HG03045 (cell line): ENCODE results near the gene CCDC47.

Source experiments
- ATAC-seq: cut with Tn5 transposase; IDR thresholded peaks from one replicate; pipeline ENCODE4 v1.9.1; 2021; ENCODE audit warnings: mild to moderate bottlenecking, moderate library complexity; ENCODE audit not compliant: unreplicated experiment

The CCDC47 gene

DNA sequence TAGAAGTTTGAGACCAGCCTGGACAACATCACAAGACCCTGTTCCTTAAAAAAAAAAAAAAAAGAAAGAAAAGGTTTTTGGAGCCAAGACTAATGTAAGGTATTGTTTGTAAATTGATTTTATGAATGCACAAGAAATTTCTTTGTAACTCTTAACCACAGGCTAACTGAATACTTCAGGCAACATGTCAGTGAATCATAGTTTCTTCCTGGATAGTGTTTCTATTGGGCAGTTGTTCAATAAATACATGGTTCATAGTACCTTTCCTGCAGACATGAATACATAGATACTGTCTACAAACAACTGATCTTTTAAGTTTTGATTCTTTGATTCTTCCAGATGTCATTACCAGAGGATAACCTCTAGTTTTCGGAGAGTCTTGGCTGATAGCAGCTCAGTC lies 12.2 kb upstream of the CCDC47 start:
- ATAC-seq: no peak

DNA sequence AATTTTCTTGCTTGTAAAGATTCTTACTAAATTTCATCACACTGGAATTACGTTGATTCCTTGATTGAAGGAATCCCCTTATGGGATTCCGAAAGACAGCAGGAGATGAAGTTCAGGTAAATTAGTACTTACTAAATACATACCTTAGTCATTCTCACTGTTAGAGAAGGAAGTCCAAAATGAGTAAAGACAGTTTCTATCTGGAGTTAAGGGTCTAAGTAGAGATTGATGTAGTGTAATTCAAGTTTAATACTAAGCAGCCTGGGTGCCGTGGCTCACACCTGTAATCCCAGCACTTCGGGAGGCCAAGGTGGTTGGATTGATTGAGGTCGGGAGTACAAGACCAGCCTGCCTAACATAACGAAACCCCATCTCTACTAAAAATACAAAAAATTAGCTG lies 10.1 kb upstream of the CCDC47 start:
- no peak for ATAC-seq

DNA sequence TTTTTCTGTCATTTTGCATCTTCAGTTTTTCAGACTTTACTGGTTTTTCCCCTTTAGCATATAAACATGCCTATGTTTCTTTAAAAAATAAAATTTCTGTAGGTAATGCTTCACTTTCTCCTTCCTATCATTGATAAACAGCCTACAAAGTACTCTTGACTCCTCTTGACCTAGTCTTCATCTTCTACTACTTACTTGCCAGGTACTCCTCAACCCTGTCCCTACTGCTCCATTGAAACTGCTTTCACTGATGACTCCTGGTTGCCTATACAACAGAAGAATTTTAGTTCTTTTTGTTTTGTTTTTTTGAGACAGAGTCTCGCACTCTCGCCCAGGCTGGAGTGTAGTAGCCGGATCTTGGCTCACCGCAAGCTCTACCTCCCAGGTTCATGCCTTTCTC lies 7.5 kb upstream of the CCDC47 start:
- no peak for ATAC-seq

DNA sequence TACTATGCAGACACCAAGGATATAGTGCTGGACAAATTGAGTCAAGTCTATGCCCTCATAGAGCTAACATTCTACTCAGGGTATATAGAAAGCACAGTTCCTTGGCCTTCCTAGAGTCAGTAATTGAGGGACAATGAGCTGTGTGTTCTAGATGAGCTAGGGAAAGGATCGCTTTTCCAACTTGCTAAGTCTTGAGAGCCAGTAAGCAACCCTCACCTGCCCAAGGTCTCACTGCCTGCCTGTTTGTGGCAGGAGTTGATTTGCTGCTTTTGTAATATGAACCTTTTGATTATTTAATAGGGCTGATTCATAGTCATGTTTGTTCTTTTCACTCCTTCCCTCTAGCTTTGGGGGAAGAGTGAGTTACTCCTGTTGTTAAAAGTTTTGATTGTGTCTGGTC lies 7.1 kb upstream of the CCDC47 start:
- ATAC-seq: no peak

DNA sequence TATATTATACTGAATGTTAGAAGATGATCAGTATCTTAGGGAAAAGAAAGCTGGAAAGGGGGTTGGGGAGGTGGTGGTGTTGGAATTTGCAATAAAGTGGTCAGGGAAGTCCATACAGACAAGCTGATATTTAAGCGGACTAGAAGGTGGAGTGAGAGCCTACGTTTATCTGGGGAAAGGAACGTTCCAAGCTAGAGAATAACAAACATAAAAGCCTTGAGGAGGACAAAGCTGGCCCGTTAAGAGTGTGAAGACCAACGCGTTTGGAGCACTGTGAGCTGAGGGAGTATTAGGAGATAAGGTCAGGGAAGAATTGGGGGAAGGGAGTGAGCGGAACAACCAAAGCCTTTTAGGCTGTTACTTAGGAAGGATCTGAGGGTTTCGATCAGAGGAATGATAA lies 2.0 kb upstream of the CCDC47 start:
- no peak for ATAC-seq

DNA sequence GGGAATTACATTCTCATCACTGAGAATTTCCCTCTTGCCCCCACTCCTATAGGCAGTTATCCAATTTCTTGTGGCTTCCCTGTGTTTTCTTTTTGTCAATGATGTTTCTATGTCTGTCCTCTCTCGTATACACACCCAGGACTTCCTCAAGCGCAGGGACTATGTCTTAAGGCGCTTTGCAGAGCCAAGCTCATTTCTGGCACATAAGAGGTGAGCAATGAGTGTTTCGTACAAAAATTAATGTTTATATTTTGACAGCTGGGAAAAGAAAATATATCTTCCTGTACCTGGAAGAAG lies 1.5 kb upstream of the CCDC47 start:
- ATAC-seq: no peak

DNA sequence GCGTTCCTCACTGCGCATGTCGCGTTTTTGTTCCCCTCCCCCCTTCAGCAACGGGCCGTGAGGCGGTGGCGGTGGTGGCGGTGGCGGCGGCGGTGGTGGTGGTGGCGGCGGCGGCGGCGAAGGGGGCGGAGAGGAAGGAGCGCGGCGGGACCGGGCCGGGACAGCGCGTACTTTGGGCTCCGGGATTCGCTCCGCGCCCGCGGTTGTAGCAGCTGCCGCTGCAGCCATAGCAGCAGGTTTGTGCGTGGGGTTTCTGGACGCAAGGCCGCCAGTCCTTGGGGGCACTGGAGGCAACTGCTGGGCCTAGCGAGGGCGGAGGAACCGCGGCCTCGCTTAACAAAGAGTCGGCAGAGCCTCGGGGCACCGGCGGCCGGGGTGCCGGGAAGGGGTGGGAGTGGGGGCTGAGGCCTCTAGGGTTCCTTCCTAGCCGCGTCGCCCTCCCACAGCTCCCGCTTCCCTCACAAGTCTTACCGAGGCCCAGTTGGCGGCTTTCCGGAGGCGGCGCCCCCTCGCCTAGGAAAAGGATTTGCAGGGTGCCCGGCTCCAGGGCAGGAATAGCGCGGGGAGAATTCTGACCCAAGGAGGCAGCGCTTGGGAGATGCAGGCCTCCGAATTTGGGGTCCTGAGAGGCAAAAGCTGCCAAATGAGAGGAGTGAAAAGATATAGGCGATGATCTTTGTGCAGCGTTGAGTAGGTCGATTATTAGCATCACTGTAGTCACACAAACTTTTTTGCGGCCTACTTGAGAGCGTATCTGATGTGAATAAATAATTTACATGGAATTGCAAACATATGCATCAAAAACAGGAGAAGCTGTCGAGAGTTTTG lies 958 bp upstream of the CCDC47 start, which contains the start of gene DDX42:
DDX42 (plus strand) TSS at position 30 of the 828 bp plus-strand sequence. CDS start 12,880 bp downstream, outside the sequence.
- peak; percentile 5 for ATAC-seq

DNA sequence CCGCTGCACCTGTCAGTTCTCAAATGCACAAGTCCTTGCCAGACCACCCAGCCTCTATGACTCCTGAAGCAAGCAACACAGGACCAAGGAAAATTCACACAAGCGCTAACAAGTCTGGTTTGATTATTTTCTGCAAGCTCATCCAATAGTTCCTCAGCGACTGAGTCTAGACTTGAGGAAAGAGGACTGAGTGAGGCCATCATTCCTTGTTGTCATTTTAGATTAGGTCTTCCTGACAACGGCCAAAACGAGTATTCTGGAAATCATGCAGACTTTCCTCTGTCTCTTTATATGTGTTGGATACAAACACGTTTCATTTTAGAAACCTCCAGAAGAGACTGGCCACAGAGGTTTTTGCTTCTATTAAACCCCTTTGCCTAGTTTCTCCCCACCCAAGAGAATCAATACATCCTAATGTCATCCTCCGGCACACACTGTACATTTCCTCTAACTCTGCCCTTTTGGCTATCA lies 561 bp downstream of the CCDC47 start:
- no peak for ATAC-seq

DNA sequence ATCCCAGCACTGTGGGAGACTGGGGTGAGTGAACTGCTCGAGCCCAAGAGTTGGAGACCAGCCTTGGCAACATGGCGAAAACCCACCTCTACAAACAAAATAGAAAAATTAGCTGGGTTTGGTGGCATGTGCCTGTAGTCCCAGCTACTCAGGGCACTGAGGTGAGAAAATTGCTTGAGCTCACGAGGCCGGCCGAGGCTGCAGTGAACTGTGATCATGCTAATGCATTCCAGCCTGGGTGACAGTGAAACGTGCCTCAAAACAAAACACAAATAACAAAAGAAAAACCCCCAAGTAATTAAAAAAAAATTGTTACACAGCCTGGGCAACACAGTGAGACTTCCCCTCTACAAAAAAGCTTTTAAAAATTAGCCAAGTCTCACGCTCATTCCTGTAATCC lies 5.0 kb downstream of the CCDC47 start:
- ATAC-seq: no peak

DNA sequence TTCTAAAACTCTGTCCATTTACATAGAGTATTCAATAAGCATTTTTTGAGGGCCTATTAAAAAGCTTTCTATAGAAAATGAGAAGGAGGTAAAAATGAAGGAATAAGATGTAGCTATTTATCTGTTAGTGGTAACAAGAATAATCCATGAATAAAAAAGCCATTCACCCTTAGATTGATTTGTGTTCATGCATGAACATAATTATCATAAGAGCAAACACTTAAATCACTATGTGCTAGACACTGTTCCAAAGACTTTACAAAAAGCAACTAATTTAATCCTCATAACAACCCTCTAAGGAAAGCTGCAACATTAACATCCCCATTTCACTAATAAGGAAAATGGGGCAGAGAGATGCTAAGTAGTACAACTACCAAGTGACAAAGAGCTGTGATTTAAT lies 6.6 kb downstream of the CCDC47 start:
- ATAC-seq: no peak

DNA sequence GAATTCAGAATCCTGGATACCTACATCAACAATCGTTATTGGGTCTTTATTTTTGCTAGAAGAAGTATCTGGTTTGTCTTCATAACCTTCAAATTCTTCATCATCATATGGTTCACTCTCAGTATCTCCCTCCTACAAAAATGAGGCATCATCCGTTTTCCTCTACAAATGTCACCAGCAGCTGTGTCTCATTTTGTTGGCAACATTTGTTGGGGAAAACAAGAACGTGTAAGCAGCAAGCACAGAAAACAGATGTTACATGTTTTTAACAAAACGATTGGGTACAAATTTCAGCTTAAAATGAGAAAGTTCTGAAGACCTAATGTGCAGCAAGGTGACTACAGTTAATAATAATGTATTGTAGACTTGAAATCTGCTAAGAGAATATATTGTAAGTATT lies 8.7 kb downstream of the CCDC47 start:
- ATAC-seq: no peak

DNA sequence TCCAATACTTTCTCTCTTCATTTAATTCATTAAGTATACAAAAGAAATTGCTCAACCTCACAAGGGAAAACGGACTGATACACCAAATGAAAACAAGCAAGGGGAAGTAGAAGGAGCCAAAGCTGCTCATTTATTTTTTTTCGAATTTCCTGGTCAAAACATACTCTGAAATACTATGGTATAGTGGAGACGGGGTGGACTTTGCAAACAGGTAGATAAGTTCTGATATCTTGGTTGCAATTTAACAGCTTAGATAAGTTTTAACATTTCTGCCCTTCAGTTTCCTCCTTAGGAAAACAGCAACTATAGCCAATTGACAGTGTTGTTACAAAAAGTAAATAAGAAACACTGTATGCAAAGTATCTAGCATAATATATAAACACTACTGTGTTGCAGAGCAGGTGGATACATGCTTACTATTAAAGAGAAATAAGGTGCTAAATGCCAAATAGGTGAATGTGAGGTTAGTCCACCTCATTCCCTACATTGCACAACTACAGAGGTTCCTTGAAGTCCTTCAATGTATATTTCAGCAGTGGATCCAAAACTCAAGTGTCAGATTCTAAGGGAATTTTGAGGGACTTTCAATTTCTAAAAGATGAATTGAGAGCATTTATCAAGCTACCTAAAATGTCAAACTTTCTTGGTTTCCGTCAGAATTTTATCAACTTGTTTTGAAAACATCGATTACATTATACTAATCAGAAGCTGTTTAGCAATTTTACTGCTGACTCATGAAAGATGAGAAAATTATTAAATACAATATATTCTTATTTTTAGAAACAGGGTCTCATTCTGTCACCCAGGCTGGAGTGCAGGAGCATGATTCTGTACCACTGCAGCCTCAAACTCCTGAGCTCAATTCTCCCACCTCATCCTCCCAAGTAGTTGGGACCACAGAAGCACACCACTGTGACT lies 11.0 kb downstream of the CCDC47 start:
- no peak for ATAC-seq

DNA sequence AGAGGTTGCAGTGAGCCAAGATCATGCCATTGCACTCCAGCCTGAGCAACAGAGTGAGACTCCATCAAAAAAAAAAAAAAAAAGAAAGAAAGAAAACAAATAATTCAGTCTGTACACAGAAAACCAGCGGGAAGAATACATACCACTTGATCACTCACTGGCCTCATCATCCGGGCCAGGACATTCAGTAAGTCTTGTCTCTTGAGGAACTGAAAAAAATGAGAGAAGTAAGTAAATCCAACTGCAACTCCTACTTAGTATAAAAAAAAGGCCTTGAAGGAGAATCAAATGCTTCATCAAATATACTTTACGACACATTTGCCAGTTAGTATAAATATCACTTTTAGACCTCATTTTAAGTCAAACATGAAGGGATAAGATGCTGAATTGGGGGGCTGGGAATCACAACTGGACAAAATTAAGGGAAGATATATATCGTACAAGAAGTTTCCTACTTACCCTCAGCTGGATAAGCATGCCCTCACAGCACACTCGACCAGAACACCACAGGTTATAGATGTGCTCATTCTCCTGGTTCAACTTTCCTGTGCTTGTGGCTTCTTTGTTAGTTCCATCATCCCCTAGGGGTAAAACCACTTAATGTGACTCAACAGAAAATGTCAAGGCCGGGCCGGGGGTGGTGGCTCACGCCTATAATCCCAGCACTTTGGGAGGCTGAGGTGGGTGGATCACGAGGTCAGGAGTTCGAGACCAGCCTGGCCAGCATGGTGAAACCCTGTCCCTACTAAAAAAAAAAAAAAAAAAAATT lies 12.4 kb downstream of the CCDC47 start:
- no peak for ATAC-seq

DNA sequence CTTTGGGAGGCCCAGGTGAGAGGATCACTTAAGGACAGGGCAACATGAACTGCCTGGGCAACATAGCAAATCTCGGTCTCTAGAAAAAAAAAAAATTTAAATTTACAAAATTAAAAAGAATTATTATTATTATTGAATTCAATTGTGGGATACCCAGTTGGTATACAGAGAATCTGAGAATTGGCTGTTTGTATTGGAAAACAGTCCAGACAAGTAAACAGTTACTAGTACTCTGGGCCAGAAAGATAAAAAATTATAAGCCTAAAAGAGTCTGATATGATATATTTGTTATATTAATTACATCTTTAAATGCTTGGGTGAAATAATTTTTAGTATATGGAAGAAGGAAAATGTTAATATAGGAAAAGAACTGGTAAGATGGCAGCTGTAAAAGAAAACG lies 15.0 kb downstream of the CCDC47 start:
- no peak for ATAC-seq

DNA sequence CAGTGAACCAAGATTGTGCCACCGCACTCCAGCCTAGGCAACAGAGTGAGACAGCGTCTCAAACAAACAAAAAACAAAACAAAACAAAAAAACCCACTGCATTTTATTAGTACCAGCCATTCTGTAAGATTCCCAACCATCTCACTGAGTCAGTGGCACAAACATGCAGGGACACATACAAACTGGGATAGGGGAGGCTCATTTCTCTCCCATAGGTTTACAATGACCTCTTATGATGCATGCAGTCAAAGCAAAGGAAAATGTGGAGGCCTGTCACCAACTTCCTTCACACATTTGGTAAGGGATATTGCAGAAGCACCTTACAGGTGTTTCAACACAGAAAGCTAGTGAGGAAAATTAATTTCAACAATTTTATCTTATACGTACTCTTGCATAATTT lies 19.4 kb downstream of the CCDC47 start:
- no peak for ATAC-seq

DNA sequence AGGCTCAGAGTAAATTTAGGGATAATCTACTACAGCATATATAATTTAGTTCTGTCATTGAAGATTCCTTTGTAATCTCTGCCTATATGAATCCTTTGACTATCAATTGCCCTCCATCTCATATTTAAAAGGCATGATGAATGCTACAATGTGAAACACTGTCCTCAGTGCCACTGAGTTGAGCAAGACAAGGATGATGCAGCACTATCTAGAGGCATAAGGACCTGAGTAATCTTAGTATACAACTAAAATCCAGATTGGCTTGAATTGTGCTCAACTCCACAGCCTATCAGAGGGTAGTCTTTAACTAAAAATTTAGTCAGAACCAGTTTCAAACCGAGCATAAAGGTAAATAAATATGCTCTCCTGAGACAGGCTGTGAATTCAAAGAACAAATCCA lies 20.2 kb downstream of the CCDC47 start:
- ATAC-seq: no peak

DNA sequence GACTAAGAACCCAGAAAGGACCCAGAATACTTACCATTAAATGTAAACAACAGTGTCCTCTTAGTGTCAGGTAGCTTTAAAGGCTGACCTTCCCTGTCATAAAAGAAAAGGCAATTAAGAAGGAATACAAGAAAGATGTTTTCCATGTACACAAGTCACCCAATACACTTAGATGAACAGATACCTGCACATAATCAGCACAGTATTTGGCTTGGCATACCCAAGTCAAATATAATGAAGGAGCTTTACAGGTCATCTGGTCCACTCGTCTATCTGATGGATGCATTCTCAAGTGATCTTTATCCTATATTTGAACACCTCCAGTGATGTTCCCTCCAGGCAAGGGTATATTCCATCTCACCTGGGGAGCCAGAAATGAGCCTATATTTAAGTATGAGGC lies 20.7 kb downstream of the CCDC47 start:
- no peak for ATAC-seq

DNA sequence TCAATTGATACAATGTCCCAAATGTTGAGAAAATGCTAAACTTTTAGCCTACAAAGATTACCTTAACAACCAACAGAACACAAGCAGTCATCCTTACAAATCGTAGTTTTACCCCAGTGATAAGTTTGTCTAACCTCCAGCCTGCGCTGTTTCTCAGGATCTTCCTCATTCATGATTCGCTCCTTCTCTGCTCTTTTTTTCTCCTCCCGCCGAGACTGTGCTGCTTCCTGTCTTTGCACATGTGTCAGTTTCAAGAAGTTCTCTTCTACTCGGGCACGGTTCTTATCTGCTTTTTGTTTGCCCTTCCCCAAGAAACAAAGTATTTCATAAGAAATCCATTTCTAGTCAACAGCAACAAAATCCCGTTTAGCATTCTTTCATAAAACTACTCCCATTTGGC lies 21.6 kb downstream of the CCDC47 start:
- no peak for ATAC-seq

DNA sequence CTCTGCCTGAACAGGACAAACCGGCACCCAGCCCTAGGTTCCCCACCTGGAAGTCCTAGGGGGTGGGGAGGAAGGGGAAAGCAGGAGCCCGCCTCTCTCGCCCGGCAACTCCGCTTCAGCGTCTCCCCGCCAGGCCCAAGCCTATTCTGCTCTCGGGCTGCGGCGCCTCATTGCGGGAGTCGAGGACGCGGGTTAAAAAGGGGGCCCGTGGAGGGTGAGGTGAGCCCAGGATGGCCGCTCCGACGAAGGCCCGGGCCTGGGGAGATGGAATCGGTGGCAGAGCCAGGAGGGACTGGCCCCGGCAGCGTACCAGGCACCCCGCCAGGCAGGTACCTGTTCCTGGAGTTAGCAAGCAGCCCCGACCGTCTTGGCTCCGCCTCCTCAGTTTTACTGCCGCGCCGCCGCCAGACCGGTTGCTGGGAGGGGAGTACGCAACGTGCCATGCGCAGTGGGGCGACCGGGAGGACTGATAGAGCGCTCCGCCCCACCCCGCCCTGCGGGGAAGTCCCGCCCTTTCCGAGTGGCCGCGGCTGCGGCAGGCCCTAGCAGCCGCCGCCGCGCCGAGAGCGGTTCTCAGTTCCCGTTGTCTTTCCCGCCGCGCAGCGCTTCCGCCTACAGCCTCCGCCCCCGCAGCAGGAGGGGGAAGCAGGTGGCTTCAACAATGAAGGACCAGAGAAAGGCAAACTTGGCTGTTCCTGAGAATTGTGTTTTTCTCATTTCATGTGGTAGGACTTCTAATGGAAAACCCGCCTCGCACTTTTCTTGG lies 31.8 kb downstream of the CCDC47 start, which contains the start of gene STRADA:
STRADA (minus strand) TSS at position 392 of the 766 bp plus-strand sequence. CDS start 13,430 bp downstream, outside the sequence.
- ATAC-seq: peak; percentile 85

DNA sequence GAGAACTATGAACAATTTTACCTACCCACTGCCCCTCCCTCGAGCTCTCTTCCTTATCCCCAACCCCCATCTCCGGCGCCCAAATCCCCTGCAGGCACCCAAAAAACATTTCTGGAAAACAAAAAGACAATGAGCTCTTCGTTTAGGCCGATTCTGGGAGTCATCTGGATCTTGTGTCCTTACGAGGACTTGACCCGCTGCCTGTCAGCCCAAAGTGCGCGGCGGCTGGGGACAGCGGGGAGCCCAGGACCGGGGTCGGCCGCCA lies 32.3 kb downstream of the CCDC47 start:
- peak; percentile 10 for ATAC-seq
